DOHH2 (cell line): ENCODE measurements around the gene PAPPA.

ENCODE experiments used
- H3F3A ChIP-seq: fragments of 200-600 bp; sonication (generic), shearing (Covaris generic); 2 replicates; pipeline ENCODE4 v1.6.0; 2016; ENCODE audit warnings: antibody characterized with exemption, mild to moderate bottlenecking; ENCODE audit not compliant: control insufficient read depth, insufficient read depth
- H3K27ac ChIP-seq: fragments of 200-600 bp; sonication (generic); 2 replicates; pipeline ENCODE4 v1.5.1; 2014; ENCODE audit warnings: low read depth, mild to moderate bottlenecking, low read length, moderate library complexity
- H3K27me3 ChIP-seq: fragments of 200-600 bp; sonication (generic); 2 replicates; pipeline ENCODE4 v1.6.1; 2014; ENCODE audit warnings: mild to moderate bottlenecking, low read length, mixed read lengths; ENCODE audit not compliant: control insufficient read depth
- H3K36me3 ChIP-seq: fragments of 200-600 bp; sonication (generic); 2 replicates; pipeline ENCODE4 v1.6.1; 2014; ENCODE audit warnings: mild to moderate bottlenecking, low read length, moderate library complexity, mixed read lengths; ENCODE audit not compliant: control insufficient read depth
- H3K4me1 ChIP-seq: fragments of 200-600 bp; sonication (generic); 2 replicates; pipeline ENCODE4 v1.6.1; 2014; ENCODE audit warnings: mild to moderate bottlenecking, low read length, mixed read lengths; ENCODE audit not compliant: control insufficient read depth
- H3K4me2 ChIP-seq: fragments of 200-600 bp; sonication (generic); 2 replicates; pipeline ENCODE4 v1.6.0; 2014; ENCODE audit warnings: mild to moderate bottlenecking, low read length, moderate library complexity
- H3K4me3 ChIP-seq: fragments of 200-600 bp; sonication (generic); 2 replicates; pipeline ENCODE4 v1.5.1; 2014; ENCODE audit warnings: mild to moderate bottlenecking, low read length, mixed read lengths
- H3K79me2 ChIP-seq: fragments of 200-600 bp; sonication (generic); 2 replicates; pipeline ENCODE4 v1.6.1; 2014; ENCODE audit warnings: mild to moderate bottlenecking, low read length, mixed read lengths; ENCODE audit not compliant: control insufficient read depth
- H3K9me2 ChIP-seq: fragments of 200-600 bp; sonication (generic); replicated peaks from 2 replicates; pipeline ENCODE4 v1.6.1; 2014; ENCODE audit warnings: mild to moderate bottlenecking, low read length, mixed read lengths; ENCODE audit not compliant: control insufficient read depth
- H3K9me3 ChIP-seq: fragments of 200-600 bp; sonication (generic); 2 replicates; pipeline ENCODE4 v1.6.1; 2014; ENCODE audit warnings: antibody characterized with exemption, low read length, mixed read lengths; ENCODE audit not compliant: control insufficient read depth, insufficient read depth
- H4K20me1 ChIP-seq: fragments of 200-600 bp; sonication (generic); 2 replicates; pipeline ENCODE4 v1.6.0; 2014; ENCODE audit warnings: low read depth, mild to moderate bottlenecking, antibody characterized with exemption, low read length, moderate library complexity; ENCODE audit not compliant: control insufficient read depth, insufficient read depth
- EZH2phosphoT487 ChIP-seq: fragments of 200-600 bp; sonication (generic); IDR thresholded peaks from 2 replicates; pipeline ENCODE4 v1.6.1; 2017; ENCODE audit warnings: borderline replicate concordance, mild to moderate bottlenecking, antibody characterized with exemption, low read length, moderate library complexity, mixed read lengths
- TF ChIP-seq, protein P1 (sequence below): fragments of 200-600 bp; sonication (generic); IDR thresholded peaks from one replicate; pipeline ENCODE4 v1.5.1; 2014; ENCODE audit warnings: antibody characterized with exemption, mild to moderate bottlenecking, low read depth, low read length; ENCODE audit not compliant: poor library complexity, severe bottlenecking

Gene PAPPA

DNA sequence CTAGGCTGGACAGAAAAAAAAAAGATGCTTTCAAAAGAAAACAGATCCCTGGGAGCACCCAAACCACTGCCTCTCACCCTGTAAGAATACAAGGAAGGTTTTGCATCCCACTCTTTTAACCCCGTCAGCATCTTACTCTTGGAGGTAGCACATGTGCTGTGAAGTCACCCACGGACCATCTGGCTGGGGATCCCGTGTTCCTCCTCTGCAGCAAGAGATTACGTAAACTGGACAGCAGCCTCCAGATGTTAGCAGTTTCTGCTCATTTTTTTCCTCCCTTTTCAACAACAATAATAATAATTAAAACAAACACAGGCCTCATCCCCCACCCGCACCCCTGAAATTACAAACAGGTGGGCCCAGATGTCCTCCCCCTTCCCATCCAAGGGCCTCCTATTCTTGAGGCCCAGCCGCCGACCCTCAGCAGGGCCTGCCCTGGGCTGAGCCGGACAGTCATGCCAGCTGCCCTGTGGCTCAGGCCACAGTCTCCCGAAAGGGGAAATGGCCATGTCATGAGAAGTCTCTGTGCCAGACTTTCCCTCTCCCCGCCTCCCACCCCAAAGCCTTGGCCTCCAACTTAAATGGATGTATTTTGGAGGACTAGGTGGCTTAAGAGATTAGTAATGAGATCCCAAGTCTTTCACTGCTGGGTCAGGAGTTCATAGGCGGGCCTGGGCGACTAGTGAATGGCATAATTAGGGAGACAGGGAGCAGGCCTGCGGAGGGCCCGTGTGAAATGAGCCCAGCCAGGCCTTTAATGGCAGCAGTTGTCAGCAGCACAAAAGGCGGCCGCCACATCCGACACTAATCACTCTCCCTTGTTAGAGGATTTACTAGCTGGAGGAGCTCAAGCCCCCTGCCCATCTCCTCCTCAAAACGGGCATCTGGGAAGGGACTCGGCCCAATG, 165.1 kb downstream of the PAPPA start:
- no peak overlapping the region for H3K4me2 ChIP-seq
- H4K20me1 ChIP-seq = no peaks in the 10 kb centered on the region
- TF ChIP-seq, protein P1, sequence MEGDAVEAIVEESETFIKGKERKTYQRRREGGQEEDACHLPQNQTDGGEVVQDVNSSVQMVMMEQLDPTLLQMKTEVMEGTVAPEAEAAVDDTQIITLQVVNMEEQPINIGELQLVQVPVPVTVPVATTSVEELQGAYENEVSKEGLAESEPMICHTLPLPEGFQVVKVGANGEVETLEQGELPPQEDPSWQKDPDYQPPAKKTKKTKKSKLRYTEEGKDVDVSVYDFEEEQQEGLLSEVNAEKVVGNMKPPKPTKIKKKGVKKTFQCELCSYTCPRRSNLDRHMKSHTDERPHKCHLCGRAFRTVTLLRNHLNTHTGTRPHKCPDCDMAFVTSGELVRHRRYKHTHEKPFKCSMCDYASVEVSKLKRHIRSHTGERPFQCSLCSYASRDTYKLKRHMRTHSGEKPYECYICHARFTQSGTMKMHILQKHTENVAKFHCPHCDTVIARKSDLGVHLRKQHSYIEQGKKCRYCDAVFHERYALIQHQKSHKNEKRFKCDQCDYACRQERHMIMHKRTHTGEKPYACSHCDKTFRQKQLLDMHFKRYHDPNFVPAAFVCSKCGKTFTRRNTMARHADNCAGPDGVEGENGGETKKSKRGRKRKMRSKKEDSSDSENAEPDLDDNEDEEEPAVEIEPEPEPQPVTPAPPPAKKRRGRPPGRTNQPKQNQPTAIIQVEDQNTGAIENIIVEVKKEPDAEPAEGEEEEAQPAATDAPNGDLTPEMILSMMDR = no peak
- TF ChIP-seq EZH2phosphoT487 = no peak
- H3K4me1 ChIP-seq = no peaks in the 10 kb centered on the region
- no peaks in the 10 kb centered on the region for H3K9me2 ChIP-seq
- H3K27ac ChIP-seq = no peak overlapping the region
- no peaks in the 10 kb centered on the region for H3K9me3 ChIP-seq
- no peaks in the 10 kb centered on the region for H3K79me2 ChIP-seq
- H3F3A ChIP-seq = no peaks in the 10 kb centered on the region
- no peaks in the 10 kb centered on the region for H3K36me3 ChIP-seq
- H3K27me3 ChIP-seq = no peaks in the 10 kb centered on the region
- H3K4me3 ChIP-seq = no peak overlapping the region

- H3K36me3 ChIP-seq = no peaks in the 10 kb centered on the region
- H4K20me1 ChIP-seq = no peaks in the 10 kb centered on the region
- H3K27ac ChIP-seq = no peak overlapping the region
- H3K9me3 ChIP-seq = no peaks in the 10 kb centered on the region
- no peak overlapping the region for H3K4me3 ChIP-seq
- H3K4me1 ChIP-seq = no peaks in the 10 kb centered on the region
- H3K27me3 ChIP-seq = no peaks in the 10 kb centered on the region
- TF ChIP-seq, protein P1 = no peak
- TF ChIP-seq EZH2phosphoT487 = no peak
- H3K9me2 ChIP-seq = no peaks in the 10 kb centered on the region
- H3K79me2 ChIP-seq = no peaks in the 10 kb centered on the region
- H3K4me2 ChIP-seq = no peak overlapping the region
- no peaks in the 10 kb centered on the region for H3F3A ChIP-seq
These were observed 165.9 kb downstream of the PAPPA start for GRCh38 chr9:116319480-116319879.

GRCh38 chr9:116320290-116320689, 166.7 kb downstream of the PAPPA start:
- Histone ChIP-seq H3K4me3 (no peak overlapping the region), H3K4me1 (no peaks in the 10 kb centered on the region), H3K36me3 (no peaks in the 10 kb centered on the region), H3K27ac (no peak overlapping the region), H3K79me2 (no peaks in the 10 kb centered on the region), H3K4me2 (no peak overlapping the region), H3F3A (no peaks in the 10 kb centered on the region), H3K9me3 (no peaks in the 10 kb centered on the region), H3K9me2 (no peaks in the 10 kb centered on the region), H4K20me1 (no peaks in the 10 kb centered on the region), H3K27me3 (no peaks in the 10 kb centered on the region)
- TF ChIP-seq, protein P1 = no peak
- no peak for TF ChIP-seq EZH2phosphoT487
